Fibroblast of lung (primary cell): ENCODE data around the gene CIAO2B.

Source experiments
- EZH2 ChIP-seq: IDR thresholded peaks from 2 replicates; pipeline ENCODE4 v1.5.1; 2012; ENCODE audit warnings: low read length, control low read depth, mild to moderate bottlenecking; ENCODE audit errors: missing control alignments
- TF ChIP-seq, protein P1 (sequence below), 2 donors: IDR thresholded peaks in 1 of 2; conservative IDR thresholded peaks in 1 of 2; 1 replicate in 1 of 2; 2 replicates in 1 of 2; pipeline ENCODE4 v1.5.1; 2011 to 2012; ENCODE audit warnings: low read length in 2 of 2, control low read depth in 1 of 2, inconsistent platforms in 1 of 2, low read depth in 1 of 2, mild to moderate bottlenecking in 1 of 2

DNA sequence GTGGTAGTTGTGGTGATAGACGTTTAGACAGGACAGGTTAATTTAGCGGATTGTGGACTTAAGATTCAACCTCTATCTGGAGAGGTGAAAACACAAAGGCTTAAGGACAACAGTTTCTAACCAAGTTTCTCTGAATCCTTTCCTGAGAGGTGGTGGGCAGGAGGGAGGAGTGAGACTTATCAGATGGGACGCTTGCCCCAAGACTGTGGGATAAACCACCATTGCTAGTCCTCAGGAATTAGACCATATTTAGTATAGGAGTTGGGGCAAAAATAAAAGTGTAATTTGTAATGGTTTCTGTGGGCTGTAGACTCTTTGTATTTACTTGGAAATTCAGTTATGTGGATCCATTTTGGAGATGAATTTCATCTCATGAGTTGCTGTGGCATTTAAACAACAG lies 47.3 kb downstream of the CIAO2B start:
- TF ChIP-seq EZH2 = no peak
- TF ChIP-seq, protein P1, sequence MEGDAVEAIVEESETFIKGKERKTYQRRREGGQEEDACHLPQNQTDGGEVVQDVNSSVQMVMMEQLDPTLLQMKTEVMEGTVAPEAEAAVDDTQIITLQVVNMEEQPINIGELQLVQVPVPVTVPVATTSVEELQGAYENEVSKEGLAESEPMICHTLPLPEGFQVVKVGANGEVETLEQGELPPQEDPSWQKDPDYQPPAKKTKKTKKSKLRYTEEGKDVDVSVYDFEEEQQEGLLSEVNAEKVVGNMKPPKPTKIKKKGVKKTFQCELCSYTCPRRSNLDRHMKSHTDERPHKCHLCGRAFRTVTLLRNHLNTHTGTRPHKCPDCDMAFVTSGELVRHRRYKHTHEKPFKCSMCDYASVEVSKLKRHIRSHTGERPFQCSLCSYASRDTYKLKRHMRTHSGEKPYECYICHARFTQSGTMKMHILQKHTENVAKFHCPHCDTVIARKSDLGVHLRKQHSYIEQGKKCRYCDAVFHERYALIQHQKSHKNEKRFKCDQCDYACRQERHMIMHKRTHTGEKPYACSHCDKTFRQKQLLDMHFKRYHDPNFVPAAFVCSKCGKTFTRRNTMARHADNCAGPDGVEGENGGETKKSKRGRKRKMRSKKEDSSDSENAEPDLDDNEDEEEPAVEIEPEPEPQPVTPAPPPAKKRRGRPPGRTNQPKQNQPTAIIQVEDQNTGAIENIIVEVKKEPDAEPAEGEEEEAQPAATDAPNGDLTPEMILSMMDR (conservative IDR thresholded peaks at IDR 0.05 in 1 of 2, IDR thresholded peaks at IDR 0.05 in 1 of 2; ENCODE audit: low read depth in 1 of 2, low read length in 2 of 2) = no peak
